Measurements from ENCODE around the gene ISG20L2.

- TF ChIP-seq CTCF (IDR thresholded peaks at IDR 0.05; ENCODE audit: low read length) (no peak), EZH2 (optimal IDR thresholded peaks at IDR 0.05; ENCODE audit: low read depth, low read length) (no peak)
Observed at GRCh38 chr1:156704166-156704711, 24.3 kb downstream of the ISG20L2 start.

All from MM.1S (cell line).